Stomach smooth muscle (tissue), 2 donors: ENCODE results near the gene GSTA1.
"Not testable (repeated sequence)": the region's sequence is repeated elsewhere in the genome, so short reads cannot be mapped to it uniquely, and the experiment has no call there.

Experiments
- H3K27ac ChIP-seq: one replicate; pipeline ENCODE4 v1.7.0; 2013; ENCODE audit warnings: mild to moderate bottlenecking, low read length, inconsistent platforms
- H3K27me3 ChIP-seq, 2 donors: one replicate each; pipeline ENCODE4 v1.7.0; 2013; ENCODE audit warnings: low read length in 2 of 2; ENCODE audit not compliant: insufficient read depth in 2 of 2, control insufficient read depth in 1 of 2
- H3K36me3 ChIP-seq, 2 donors: one replicate each; pipeline ENCODE4 v1.7.0; 2013; ENCODE audit warnings: low read length in 2 of 2; ENCODE audit not compliant: control insufficient read depth in 2 of 2, insufficient read depth in 2 of 2
- H3K4me1 ChIP-seq: one replicate; pipeline ENCODE4 v1.7.0; 2013; ENCODE audit warnings: low read length; ENCODE audit not compliant: control insufficient read depth, insufficient read depth
- H3K4me3 ChIP-seq, 2 donors: one replicate each; pipeline ENCODE4 v1.7.0; 2013; ENCODE audit warnings: low read length in 2 of 2
- H3K9ac ChIP-seq, 2 donors: one replicate each; pipeline ENCODE4 v1.7.0; 2013; ENCODE audit warnings: low read length in 2 of 2, mild to moderate bottlenecking in 1 of 2
- H3K9me3 ChIP-seq, 2 donors: one replicate each; pipeline ENCODE4 v1.7.0; 2013; ENCODE audit warnings: low read length in 2 of 2; ENCODE audit not compliant: control insufficient read depth in 2 of 2
- donor health status: healthy.
- donor health status: Pancreatic carcinoma.

Gene GSTA1

GRCh38 chr6:52776711-52777351 is 26.8 kb downstream of the GSTA1 start:
- H3K4me1 ChIP-seq, H3K27me3 ChIP-seq, H3K27ac ChIP-seq, H3K4me3 ChIP-seq, H3K9me3 ChIP-seq, H3K36me3 ChIP-seq, H3K9ac ChIP-seq: not testable (repeated sequence)

GRCh38 chr6:52769399-52769798 is 34.2 kb downstream of the GSTA1 start:
- H3K9me3 ChIP-seq, H3K36me3 ChIP-seq, H3K9ac ChIP-seq, H3K4me3 ChIP-seq, H3K27ac ChIP-seq, H3K27me3 ChIP-seq, H3K4me1 ChIP-seq: not testable (repeated sequence)

GRCh38 chr6:52767658-52768057 is 36.0 kb downstream of the GSTA1 start:
- not testable (repeated sequence) for H3K27me3 ChIP-seq, H3K9ac ChIP-seq, H3K36me3 ChIP-seq, H3K27ac ChIP-seq, H3K9me3 ChIP-seq, H3K4me1 ChIP-seq, H3K4me3 ChIP-seq

- H3K4me3 ChIP-seq, H3K9me3 ChIP-seq, H3K27me3 ChIP-seq, H3K36me3 ChIP-seq, H3K27ac ChIP-seq, H3K9ac ChIP-seq, H3K4me1 ChIP-seq: not testable (repeated sequence)
Observed at GRCh38 chr6:52763322-52763916, 40.2 kb downstream of the GSTA1 start, which contains the start of gene GSTA2. Gene GSTA2, minus strand, starts transcription at chr6:52763475. Its CDS starts 5,528 bp downstream, at chr6:52757947.

GRCh38 chr6:52761673-52762491 is 41.7 kb downstream of the GSTA1 start:
- H3K27me3 ChIP-seq, H3K9ac ChIP-seq, H3K36me3 ChIP-seq, H3K27ac ChIP-seq, H3K4me3 ChIP-seq, H3K4me1 ChIP-seq, H3K9me3 ChIP-seq: not testable (repeated sequence)

- Histone ChIP-seq H3K9me3 (no peaks in the 10 kb centered on the region), H3K4me1 (no peaks in the 10 kb centered on the region), H3K27me3 (no peaks in the 10 kb centered on the region), H3K27ac (no peak overlapping the region), H3K36me3 (no peaks in the 10 kb centered on the region), H3K9ac (no peak overlapping the region), H3K4me3 (no peak overlapping the region)
Observed at GRCh38 chr6:52760105-52760765, 43.4 kb downstream of the GSTA1 start.

- Histone ChIP-seq H3K9ac (no peak overlapping the region), H3K27ac (no peak overlapping the region), H3K4me3 (no peak overlapping the region), H3K27me3 (no peaks in the 10 kb centered on the region), H3K36me3 (no peaks in the 10 kb centered on the region), H3K9me3 (no peaks in the 10 kb centered on the region), H3K4me1 (no peaks in the 10 kb centered on the region)
Observed at GRCh38 chr6:52759085-52759484, 44.5 kb downstream of the GSTA1 start.

GRCh38 chr6:52757651-52758338 is 45.8 kb downstream of the GSTA1 start:
- not testable (repeated sequence) for H3K36me3 ChIP-seq, H3K27me3 ChIP-seq, H3K4me3 ChIP-seq, H3K27ac ChIP-seq, H3K4me1 ChIP-seq, H3K9me3 ChIP-seq, H3K9ac ChIP-seq

GRCh38 chr6:52754443-52754842 is 49.2 kb downstream of the GSTA1 start:
- H3K4me3 ChIP-seq, result no peak overlapping the region
- H3K36me3 ChIP-seq, result no peaks in the 10 kb centered on the region
- H3K9me3 ChIP-seq, result peaks cover 3 to 6% of the 10 kb centered on the region in 2 donors
- H3K9ac ChIP-seq, result no peak overlapping the region
- H3K4me1 ChIP-seq, result no peaks in the 10 kb centered on the region
- no peak overlapping the region for H3K27ac ChIP-seq
- no peaks in the 10 kb centered on the region for H3K27me3 ChIP-seq

GRCh38 chr6:52753137-52753536 is 50.5 kb downstream of the GSTA1 start:
- H3K27me3 ChIP-seq, H3K9me3 ChIP-seq, H3K27ac ChIP-seq, H3K4me1 ChIP-seq, H3K4me3 ChIP-seq, H3K9ac ChIP-seq, H3K36me3 ChIP-seq: not testable (repeated sequence)
